ENCODE results near the gene SUPT6H.

Gene SUPT6H

GRCh38 chr17:28744104-28744971 is 82.3 kb downstream of the SUPT6H start:
- Histone ChIP-seq H3K9me3 (ENCODE audit: control insufficient read depth in 1 of 2, low read length in 2 of 2) (no peaks in the 10 kb centered on the region), H3K27ac (ENCODE audit: low read depth, low read length) (peak overlapping the region; percentile 99), H3K4me1 (ENCODE audit: control insufficient read depth in 1 of 2, insufficient read depth in 2 of 2, low read length in 2 of 2) (peaks cover 57 to 59% of the 10 kb centered on the region in 2 donors), H3K9ac (ENCODE audit: low read depth in 1 of 2, low read length in 2 of 2) (peak overlapping the region; percentile 95 to 99), H3K4me3 (ENCODE audit: low read depth in 1 of 2, low read length in 2 of 2) (peak overlapping the region; percentile 86 to 99), H3K36me3 (ENCODE audit: control insufficient read depth in 1 of 2, insufficient read depth in 2 of 2, low read length in 2 of 2) (peaks cover 15 to 25% of the 10 kb centered on the region in 2 donors), H3K27me3 (ENCODE audit: control insufficient read depth in 1 of 2, insufficient read depth in 2 of 2, low read length in 2 of 2) (no peaks in the 10 kb centered on the region)

GRCh38 chr17:28744972-28745785 is 83.2 kb downstream of the SUPT6H start:
- Histone ChIP-seq H3K4me1 (ENCODE audit: control insufficient read depth in 1 of 2, insufficient read depth in 2 of 2, low read length in 2 of 2) (peaks cover 57 to 66% of the 10 kb centered on the region in 2 donors), H3K36me3 (ENCODE audit: control insufficient read depth in 1 of 2, insufficient read depth in 2 of 2, low read length in 2 of 2) (peaks cover 15 to 29% of the 10 kb centered on the region in 2 donors), H3K27ac (ENCODE audit: low read depth, low read length) (peak overlapping the region; percentile 99), H3K27me3 (ENCODE audit: control insufficient read depth in 1 of 2, insufficient read depth in 2 of 2, low read length in 2 of 2) (no peaks in the 10 kb centered on the region), H3K9ac (ENCODE audit: low read depth in 1 of 2, low read length in 2 of 2) (peak overlapping the region; percentile 95 to 99), H3K4me3 (ENCODE audit: low read depth in 1 of 2, low read length in 2 of 2) (peak overlapping the region; percentile 86 to 99), H3K9me3 (ENCODE audit: control insufficient read depth in 1 of 2, low read length in 2 of 2) (no peaks in the 10 kb centered on the region)

- Histone ChIP-seq H3K9ac (ENCODE audit: low read depth in 1 of 2, low read length in 2 of 2) (peak overlapping the region; percentile 95 to 99), H3K9me3 (ENCODE audit: control insufficient read depth in 1 of 2, low read length in 2 of 2) (no peaks in the 10 kb centered on the region), H3K4me1 (ENCODE audit: control insufficient read depth in 1 of 2, insufficient read depth in 2 of 2, low read length in 2 of 2) (peaks cover 59 to 70% of the 10 kb centered on the region in 2 donors), H3K27ac (ENCODE audit: low read depth, low read length) (peak overlapping the region; percentile 99), H3K36me3 (ENCODE audit: control insufficient read depth in 1 of 2, insufficient read depth in 2 of 2, low read length in 2 of 2) (peaks cover 15 to 35% of the 10 kb centered on the region in 2 donors), H3K27me3 (ENCODE audit: control insufficient read depth in 1 of 2, insufficient read depth in 2 of 2, low read length in 2 of 2) (no peaks in the 10 kb centered on the region), H3K4me3 (ENCODE audit: low read depth in 1 of 2, low read length in 2 of 2) (peak overlapping the region; percentile 86 to 99)
Measured at GRCh38 chr17:28745786-28746411, 83.9 kb downstream of the SUPT6H start.

GRCh38 chr17:28746611-28747050 is 84.6 kb downstream of the SUPT6H start:
- peaks cover 52 to 64% of the 10 kb centered on the region in 2 donors for H3K4me1 ChIP-seq (ENCODE audit: control insufficient read depth in 1 of 2, insufficient read depth in 2 of 2, low read length in 2 of 2)
- peaks cover 19 to 38% of the 10 kb centered on the region in 2 donors for H3K36me3 ChIP-seq (ENCODE audit: control insufficient read depth in 1 of 2, insufficient read depth in 2 of 2, low read length in 2 of 2)
- no peaks in the 10 kb centered on the region for H3K9me3 ChIP-seq (ENCODE audit: control insufficient read depth in 1 of 2, low read length in 2 of 2)
- no peaks in the 10 kb centered on the region for H3K27me3 ChIP-seq (ENCODE audit: control insufficient read depth in 1 of 2, insufficient read depth in 2 of 2, low read length in 2 of 2)
- peak overlapping the region; percentile 95 to 99 for H3K9ac ChIP-seq (ENCODE audit: low read depth in 1 of 2, low read length in 2 of 2)
- H3K4me3 ChIP-seq (ENCODE audit: low read depth in 1 of 2, low read length in 2 of 2) = peak overlapping the region; percentile 86 to 99
- peak overlapping the region; percentile 99 for H3K27ac ChIP-seq (ENCODE audit: low read depth, low read length)

- no peaks in the 10 kb centered on the region for H3K9me3 ChIP-seq (ENCODE audit: control insufficient read depth in 1 of 2, low read length in 2 of 2)
- H3K36me3 ChIP-seq (ENCODE audit: control insufficient read depth in 1 of 2, insufficient read depth in 2 of 2, low read length in 2 of 2) = peaks cover 20 to 38% of the 10 kb centered on the region in 2 donors
- H3K9ac ChIP-seq (ENCODE audit: low read depth in 1 of 2, low read length in 2 of 2) = peak overlapping the region; percentile 95 to 99
- peak overlapping the region; percentile 99 for H3K27ac ChIP-seq (ENCODE audit: low read depth, low read length)
- peak overlapping the region; percentile 59 to 99 for H3K4me3 ChIP-seq (ENCODE audit: low read depth in 1 of 2, low read length in 2 of 2)
- no peaks in the 10 kb centered on the region for H3K27me3 ChIP-seq (ENCODE audit: control insufficient read depth in 1 of 2, insufficient read depth in 2 of 2, low read length in 2 of 2)
- H3K4me1 ChIP-seq (ENCODE audit: control insufficient read depth in 1 of 2, insufficient read depth in 2 of 2, low read length in 2 of 2) = peaks cover 48 to 59% of the 10 kb centered on the region in 2 donors
Measured at GRCh38 chr17:28747051-28747691, 85.2 kb downstream of the SUPT6H start.

GRCh38 chr17:28747801-28748750 is 86.1 kb downstream of the SUPT6H start:
- Histone ChIP-seq H3K9ac (ENCODE audit: low read depth in 1 of 2, low read length in 2 of 2) (peak overlapping the region; percentile 95 to 99), H3K27me3 (ENCODE audit: control insufficient read depth in 1 of 2, insufficient read depth in 2 of 2, low read length in 2 of 2) (no peaks in the 10 kb centered on the region), H3K36me3 (ENCODE audit: control insufficient read depth in 1 of 2, insufficient read depth in 2 of 2, low read length in 2 of 2) (peaks cover 20 to 38% of the 10 kb centered on the region in 2 donors), H3K4me3 (ENCODE audit: low read depth in 1 of 2, low read length in 2 of 2) (peak overlapping the region; percentile 59 to 99), H3K27ac (ENCODE audit: low read depth, low read length) (peak overlapping the region; percentile 99), H3K9me3 (ENCODE audit: control insufficient read depth in 1 of 2, low read length in 2 of 2) (no peaks in the 10 kb centered on the region), H3K4me1 (ENCODE audit: control insufficient read depth in 1 of 2, insufficient read depth in 2 of 2, low read length in 2 of 2) (peaks cover 44 to 55% of the 10 kb centered on the region in 2 donors)

GRCh38 chr17:28748852-28749515 is 87.0 kb downstream of the SUPT6H start:
- H3K36me3 ChIP-seq (ENCODE audit: control insufficient read depth in 1 of 2, insufficient read depth in 2 of 2, low read length in 2 of 2) = peaks cover 20 to 38% of the 10 kb centered on the region in 2 donors
- no peaks in the 10 kb centered on the region for H3K27me3 ChIP-seq (ENCODE audit: control insufficient read depth in 1 of 2, insufficient read depth in 2 of 2, low read length in 2 of 2)
- peak overlapping the region; percentile 46 for H3K27ac ChIP-seq (ENCODE audit: low read depth, low read length)
- H3K9ac ChIP-seq (ENCODE audit: low read depth in 1 of 2, low read length in 2 of 2) = peak overlapping the region in 1 of 2 donors; percentile 8
- H3K9me3 ChIP-seq (ENCODE audit: control insufficient read depth in 1 of 2, low read length in 2 of 2) = no peaks in the 10 kb centered on the region
- H3K4me3 ChIP-seq (ENCODE audit: low read depth in 1 of 2, low read length in 2 of 2) = no peak overlapping the region
- H3K4me1 ChIP-seq (ENCODE audit: control insufficient read depth in 1 of 2, insufficient read depth in 2 of 2, low read length in 2 of 2) = peaks cover 44 to 55% of the 10 kb centered on the region in 2 donors

GRCh38 chr17:28749516-28750177 is 87.6 kb downstream of the SUPT6H start:
- peaks cover 20 to 38% of the 10 kb centered on the region in 2 donors for H3K36me3 ChIP-seq (ENCODE audit: control insufficient read depth in 1 of 2, insufficient read depth in 2 of 2, low read length in 2 of 2)
- H3K27ac ChIP-seq (ENCODE audit: low read depth, low read length) = no peak overlapping the region
- H3K4me3 ChIP-seq (ENCODE audit: low read depth in 1 of 2, low read length in 2 of 2) = no peak overlapping the region
- H3K27me3 ChIP-seq (ENCODE audit: control insufficient read depth in 1 of 2, insufficient read depth in 2 of 2, low read length in 2 of 2) = no peaks in the 10 kb centered on the region
- H3K9me3 ChIP-seq (ENCODE audit: control insufficient read depth in 1 of 2, low read length in 2 of 2) = no peaks in the 10 kb centered on the region
- H3K4me1 ChIP-seq (ENCODE audit: control insufficient read depth in 1 of 2, insufficient read depth in 2 of 2, low read length in 2 of 2) = peaks cover 41 to 55% of the 10 kb centered on the region in 2 donors
- H3K9ac ChIP-seq (ENCODE audit: low read depth in 1 of 2, low read length in 2 of 2) = peak overlapping the region in 1 of 2 donors; percentile 51
